Measurements from ENCODE around the gene MON1B.

The MON1B gene

GRCh38 chr16:77197747-77198146 lies 6.8 kb downstream of the MON1B start:
- no peak overlapping the region for H3K4me3 ChIP-seq (ENCODE audit: low read length, poor library complexity, severe bottlenecking)
- H3K4me1 ChIP-seq (ENCODE audit: insufficient read depth, low read length, poor library complexity, severe bottlenecking), result peaks cover 16% of the 10 kb centered on the region

GRCh38 chr16:77199211-77199610 lies 8.2 kb downstream of the MON1B start, which contains the start of gene SYCE1L:
TSS of gene SYCE1L (plus strand) at chr16:77199408. CDS start at chr16:77199452, 44 bp downstream.
- Histone ChIP-seq H3K4me1 (ENCODE audit: insufficient read depth, low read length, poor library complexity, severe bottlenecking) (peaks cover 5% of the 10 kb centered on the region), H3K79me2 (ENCODE audit: insufficient read depth, low read length) (peaks cover 17% of the 10 kb centered on the region; the same call in 1 of the 2 replicates), H3K4me2 (ENCODE audit: low read depth, low read length, poor library complexity, severe bottlenecking) (no peak within 1 kb of the TSS), H3K9ac (ENCODE audit: low read depth, low read length, poor library complexity, severe bottlenecking) (no peak within 1 kb of the TSS), H2AFZ (ENCODE audit: low read length) (no peak within 1 kb of the TSS), H4K20me1 (ENCODE audit: insufficient read depth, low read length, poor library complexity, severe bottlenecking) (peaks cover 10% of the 10 kb centered on the region), H3K27me3 (ENCODE audit: insufficient read depth, low read length, poor library complexity, severe bottlenecking) (no peaks in the 10 kb centered on the region), H3K9me2 (replicated peaks; ENCODE audit: low read depth, low read length) (no peaks in the 10 kb centered on the region), H3K36me3 (ENCODE audit: insufficient read depth, low read length) (peaks cover 48% of the 10 kb centered on the region; the same call in 1 of the 2 replicates), H3K9me3 (ENCODE audit: insufficient read depth, low read depth, low read length) (no peaks in the 10 kb centered on the region), H3F3A (ENCODE audit: low read depth) (no peaks in the 10 kb centered on the region), H3K4me3 (ENCODE audit: low read length, poor library complexity, severe bottlenecking) (no peak within 1 kb of the TSS)
- TF ChIP-seq CTCF (conservative IDR thresholded peaks at IDR 0.05; ENCODE audit: low read length), result no peak
- no peak for TF ChIP-seq EZH2phosphoT487 (IDR thresholded peaks at IDR 0.05; ENCODE audit: borderline replicate concordance)

More at GRCh38 chr16:77197747-77198146, 6.8 kb downstream of the MON1B start:
- peaks cover 32% of the 10 kb centered on the region for H3K79me2 ChIP-seq (ENCODE audit: insufficient read depth, low read length)
- no peak for TF ChIP-seq EZH2phosphoT487 (IDR thresholded peaks at IDR 0.05; ENCODE audit: borderline replicate concordance)
- TF ChIP-seq CTCF (conservative IDR thresholded peaks at IDR 0.05; ENCODE audit: low read length), result no peak
- H3K9ac ChIP-seq (ENCODE audit: low read depth, low read length, poor library complexity, severe bottlenecking), result no peak overlapping the region
- H3F3A ChIP-seq (ENCODE audit: low read depth), result no peaks in the 10 kb centered on the region
- no peaks in the 10 kb centered on the region for H3K9me2 ChIP-seq (replicated peaks; ENCODE audit: low read depth, low read length)
- H4K20me1 ChIP-seq (ENCODE audit: insufficient read depth, low read length, poor library complexity, severe bottlenecking), result peaks cover 23% of the 10 kb centered on the region
- H3K9me3 ChIP-seq (ENCODE audit: insufficient read depth, low read depth, low read length), result no peaks in the 10 kb centered on the region
- H3K4me2 ChIP-seq (ENCODE audit: low read depth, low read length, poor library complexity, severe bottlenecking), result no peak overlapping the region
- H3K27me3 ChIP-seq (ENCODE audit: insufficient read depth, low read length, poor library complexity, severe bottlenecking), result no peaks in the 10 kb centered on the region
- H2AFZ ChIP-seq (ENCODE audit: low read length), result no peak overlapping the region
- H3K36me3 ChIP-seq (ENCODE audit: insufficient read depth, low read length), result peaks cover 48% of the 10 kb centered on the region; the same call in 1 of the 2 replicates

GRCh38 chr16:77206533-77206932 lies 15.5 kb downstream of the MON1B start:
- Histone ChIP-seq H3K9me2 (replicated peaks; ENCODE audit: low read depth, low read length) (no peaks in the 10 kb centered on the region), H3K9ac (ENCODE audit: low read depth, low read length, poor library complexity, severe bottlenecking) (no peak overlapping the region), H3K79me2 (ENCODE audit: insufficient read depth, low read length) (no peaks in the 10 kb centered on the region), H3K4me1 (ENCODE audit: insufficient read depth, low read length, poor library complexity, severe bottlenecking) (no peaks in the 10 kb centered on the region), H3F3A (ENCODE audit: low read depth) (no peaks in the 10 kb centered on the region), H2AFZ (ENCODE audit: low read length) (no peak overlapping the region), H3K36me3 (ENCODE audit: insufficient read depth, low read length) (no peaks in the 10 kb centered on the region), H4K20me1 (ENCODE audit: insufficient read depth, low read length, poor library complexity, severe bottlenecking) (no peaks in the 10 kb centered on the region), H3K4me3 (ENCODE audit: low read length, poor library complexity, severe bottlenecking) (no peak overlapping the region), H3K4me2 (ENCODE audit: low read depth, low read length, poor library complexity, severe bottlenecking) (no peak overlapping the region), H3K9me3 (ENCODE audit: insufficient read depth, low read depth, low read length) (no peaks in the 10 kb centered on the region), H3K27me3 (ENCODE audit: insufficient read depth, low read length, poor library complexity, severe bottlenecking) (no peaks in the 10 kb centered on the region)
- no peak for TF ChIP-seq EZH2phosphoT487 (IDR thresholded peaks at IDR 0.05; ENCODE audit: borderline replicate concordance)
- TF ChIP-seq CTCF (conservative IDR thresholded peaks at IDR 0.05; ENCODE audit: low read length), result no peak

All from Loucy (cell line).